ENCODE results near the gene TBC1D4. TPM values are rescaled to one million over a fixed set of nuclear protein-coding genes. Genes with fewer than 3 reads are reported as not detected.
A peak's percentile ranks its signal among the peaks of the same experiment; 100 is the strongest.

The TBC1D4 gene
- total RNA-seq, 1 experiment from 2014 or later, result 177 TPM

DNA sequence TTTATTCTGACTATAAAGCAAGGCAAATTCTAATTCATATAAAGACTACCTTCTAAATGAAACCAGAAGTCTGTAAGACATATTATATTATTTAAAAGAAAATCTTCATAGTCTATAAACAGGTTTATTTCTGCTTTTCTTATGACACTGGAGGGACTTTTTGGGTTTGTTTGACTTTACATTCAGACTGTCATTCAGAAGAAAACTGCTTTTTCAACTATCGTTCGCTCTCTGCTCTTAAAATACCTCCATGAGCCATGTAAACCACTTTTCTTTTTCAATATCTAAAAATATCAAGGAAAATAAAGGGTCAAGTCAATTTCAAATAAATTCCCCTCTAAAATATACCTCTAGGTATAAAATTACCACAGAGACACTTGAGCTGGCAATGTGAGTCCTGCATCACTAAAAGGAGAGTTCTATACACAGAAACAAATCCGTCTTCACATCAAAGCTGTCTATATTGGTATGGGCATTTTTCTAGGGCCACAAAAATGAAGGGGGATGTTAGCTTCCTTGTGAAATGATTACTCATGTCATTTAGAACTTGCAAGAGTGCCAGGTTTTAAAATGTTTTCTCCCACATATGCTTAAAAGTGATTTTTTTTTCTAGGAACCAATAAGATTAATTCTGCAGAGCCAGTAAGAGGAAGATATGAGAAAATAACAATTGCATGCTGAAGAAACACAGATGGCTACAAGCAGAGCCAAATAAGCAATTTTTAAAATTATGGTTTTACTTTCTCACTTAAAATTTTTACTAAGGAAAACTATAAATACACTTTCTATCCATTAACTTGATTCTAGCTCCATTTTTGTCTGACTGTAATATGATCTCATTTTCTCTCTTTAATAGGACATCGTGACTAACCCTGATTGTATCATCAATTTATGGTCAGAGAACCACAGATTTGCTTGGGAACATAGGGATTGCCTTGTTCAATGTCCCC is 181.8 kb downstream of the TBC1D4 start:
- Mint-ChIP-seq H3K4me3 (ENCODE audit: unreplicated experiment) (peak overlapping the region; percentile 54), H3K27ac (ENCODE audit: unreplicated experiment) (peak overlapping the region; percentile 89), H3K9me3 (ENCODE audit: unreplicated experiment) (peaks cover 10% of the 10 kb centered on the region), H3K4me1 (ENCODE audit: low read depth, unreplicated experiment) (peaks cover 60% of the 10 kb centered on the region), H3K36me3 (ENCODE audit: insufficient read depth, unreplicated experiment) (peaks cover 88% of the 10 kb centered on the region), H3K27me3 (ENCODE audit: insufficient read depth, unreplicated experiment) (no peaks in the 10 kb centered on the region)
- POLR2A ChIA-PET, result interaction anchor here (0.7 kb wide), 1 partner anchor 214 kb away, joined by 4 read pairs; no protein-coding TSS in a partner anchor
- H3K4me3 ChIP-seq (ENCODE audit: low read depth, low read length), result no peak overlapping the region
- CTCF ChIA-PET, result no interaction called here
- H3K9me3 ChIP-seq, result no peaks in the 10 kb centered on the region
- peaks cover 3% of the 10 kb centered on the region; the same call in 1 of the 2 replicates for H3K36me3 ChIP-seq (ENCODE audit: control insufficient read depth, insufficient read depth, low read length)
- no peak for TF ChIP-seq CTCF (IDR thresholded peaks at IDR 0.05; ENCODE audit: insufficient read depth in 1 of 2, low read depth in 1 of 2, low read length in 1 of 2, severe bottlenecking in 1 of 2, unreplicated experiment in 1 of 2)
- H3K27me3 ChIP-seq (replicated peaks; ENCODE audit: control insufficient read depth, insufficient read depth, low read length), result no peaks in the 10 kb centered on the region
- intact Hi-C loops (cut with micrococcal nuclease; ENCODE audit: unreplicated experiment), result loop anchor here (1.0 to 5.0 kb wide), 3 partner anchors 7 to 247 kb away; partner anchors contain the start of gene UCHL3
- DNase-seq, result no peak
- BruUV-seq (replicated peaks), result no TSS peak
- peaks cover 93% of the 10 kb centered on the region for H3K4me1 ChIP-seq

DNA sequence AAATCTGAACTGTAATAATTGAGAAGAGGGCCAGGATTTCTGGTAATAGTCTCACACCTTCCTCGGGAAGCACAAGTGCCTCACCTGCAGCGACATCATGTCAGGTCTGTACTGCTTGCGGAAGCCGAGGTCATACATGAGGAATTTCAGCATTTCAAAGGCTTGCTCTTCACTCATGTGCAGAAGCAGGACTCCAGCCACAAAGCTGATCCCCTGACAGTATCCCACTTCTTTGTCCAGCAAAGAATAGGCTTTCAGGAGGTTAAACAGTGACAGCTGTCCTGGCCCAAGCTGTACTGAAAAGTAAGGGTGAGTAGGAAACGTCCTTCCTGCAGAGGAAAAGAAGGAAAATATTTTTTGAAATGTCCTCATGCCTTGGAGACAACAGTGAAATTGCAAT is 182.7 kb downstream of the TBC1D4 start:
- peak; percentile 67 to 73 for DNase-seq
- H3K4me3 ChIP-seq (ENCODE audit: low read depth, low read length), result no peak overlapping the region
- Mint-ChIP-seq H3K9me3 (ENCODE audit: unreplicated experiment) (peaks cover 2% of the 10 kb centered on the region), H3K27ac (ENCODE audit: unreplicated experiment) (peak overlapping the region; percentile 89), H3K27me3 (ENCODE audit: insufficient read depth, unreplicated experiment) (no peaks in the 10 kb centered on the region), H3K4me1 (ENCODE audit: low read depth, unreplicated experiment) (peaks cover 58% of the 10 kb centered on the region), H3K4me3 (ENCODE audit: unreplicated experiment) (peak overlapping the region; percentile 54), H3K36me3 (ENCODE audit: insufficient read depth, unreplicated experiment) (peaks cover 87% of the 10 kb centered on the region)
- no peaks in the 10 kb centered on the region for H3K9me3 ChIP-seq
- H3K36me3 ChIP-seq (ENCODE audit: control insufficient read depth, insufficient read depth, low read length), result no peaks in the 10 kb centered on the region
- peaks cover 93% of the 10 kb centered on the region for H3K4me1 ChIP-seq
- BruUV-seq (replicated peaks), result no TSS peak
- no peak for TF ChIP-seq CTCF (IDR thresholded peaks at IDR 0.05; ENCODE audit: insufficient read depth in 1 of 2, low read depth in 1 of 2, low read length in 1 of 2, severe bottlenecking in 1 of 2, unreplicated experiment in 1 of 2)
- H3K27me3 ChIP-seq (replicated peaks; ENCODE audit: control insufficient read depth, insufficient read depth, low read length), result no peaks in the 10 kb centered on the region
- CTCF ChIA-PET, result no interaction called here
- intact Hi-C loops (cut with micrococcal nuclease; ENCODE audit: unreplicated experiment), result loop anchor here (1.0 to 5.0 kb wide), 3 partner anchors 8 to 248 kb away; partner anchors contain the start of gene UCHL3
- POLR2A ChIA-PET, result no interaction called here

DNA sequence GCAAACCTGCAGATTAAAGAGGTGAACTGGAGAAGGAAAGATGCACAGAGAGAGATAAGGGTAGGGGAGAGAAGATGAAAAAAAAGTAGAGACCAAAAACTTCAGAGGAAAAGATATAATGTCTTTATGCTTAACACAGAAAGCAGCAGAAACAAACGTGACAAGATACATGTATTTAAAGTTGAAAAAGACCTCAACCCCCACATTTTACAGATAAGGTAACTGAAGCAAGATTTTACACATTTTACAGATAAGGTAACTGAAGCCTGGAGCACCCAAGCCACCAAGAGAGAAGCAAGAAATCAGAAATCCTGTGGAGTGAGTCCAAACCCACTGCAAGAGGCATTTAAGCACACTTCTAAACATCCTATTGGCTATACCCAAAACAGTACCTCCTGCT is 185.3 kb downstream of the TBC1D4 start:
- BruUV-seq (replicated peaks), result no TSS peak
- intact Hi-C loops (cut with micrococcal nuclease; ENCODE audit: unreplicated experiment), result loop anchor here (2.0 to 5.0 kb wide), 2 partner anchors 88 to 251 kb away; partner anchors contain the start of gene UCHL3
- peaks cover 41% of the 10 kb centered on the region for H3K4me1 Mint-ChIP-seq (ENCODE audit: low read depth, unreplicated experiment)

More for the DNA sequence above, 185.3 kb downstream of the TBC1D4 start:
- no peak for TF ChIP-seq CTCF (IDR thresholded peaks at IDR 0.05; ENCODE audit: insufficient read depth in 1 of 2, low read depth in 1 of 2, low read length in 1 of 2, severe bottlenecking in 1 of 2, unreplicated experiment in 1 of 2)
- peak overlapping the region; percentile 18 for H3K27ac Mint-ChIP-seq (ENCODE audit: unreplicated experiment)
- H3K36me3 ChIP-seq (ENCODE audit: control insufficient read depth, insufficient read depth, low read length), result no peaks in the 10 kb centered on the region
- H3K4me3 ChIP-seq (ENCODE audit: low read depth, low read length), result no peak overlapping the region
- ChIA-PET POLR2A (no interaction called here), CTCF (no interaction called here)
- no peaks in the 10 kb centered on the region for H3K27me3 Mint-ChIP-seq (ENCODE audit: insufficient read depth, unreplicated experiment)
- no peaks in the 10 kb centered on the region for H3K27me3 ChIP-seq (replicated peaks; ENCODE audit: control insufficient read depth, insufficient read depth, low read length)
- no peak for DNase-seq
- no peaks in the 10 kb centered on the region for H3K9me3 ChIP-seq
- H3K9me3 Mint-ChIP-seq (ENCODE audit: unreplicated experiment), result no peaks in the 10 kb centered on the region
- H3K4me3 Mint-ChIP-seq (ENCODE audit: unreplicated experiment), result peak overlapping the region; percentile 6
- H3K4me1 ChIP-seq, result peaks cover 73% of the 10 kb centered on the region
- H3K36me3 Mint-ChIP-seq (ENCODE audit: insufficient read depth, unreplicated experiment), result peaks cover 85% of the 10 kb centered on the region
